B cell (primary cell): ENCODE data around the gene LIMS2. TPM values are rescaled to one million over a fixed set of nuclear protein-coding genes. Genes with fewer than 3 reads are reported as not detected.

Experiments used
- ATAC-seq: fragments of 200-7000 bp; cut with Tn5 transposase; one replicate; pipeline ENCODE4 v1.10.0; 2021; ENCODE audit warnings: low read depth, mild to moderate bottlenecking, moderate number of reproducible peaks, moderate library complexity
- CTCF ChIA-PET: fragments of 350-600 bp; sonication (Branson Sonifier 250); formaldehyde crosslinking; loops from one replicate; lab custom pipeline; 2021; ENCODE audit warnings: antibody characterized with exemption, inconsistent platforms; lab: Charles Lee
- POLR2A ChIA-PET: fragments of 350-600 bp; sonication (Branson Sonifier 250); formaldehyde crosslinking; loops from one replicate; lab custom pipeline; 2021; ENCODE audit warnings: antibody characterized with exemption; lab: Charles Lee
- DNase-seq: peaks from one replicate; pipeline ENCODE4 v3.0.0; 2013
- H2AFZ ChIP-seq: 2 replicates; pipeline ENCODE4 v1.6.1; 2012; ENCODE audit warnings: mild to moderate bottlenecking, low read depth, low read length; ENCODE audit not compliant: insufficient read depth, poor library complexity, severe bottlenecking
- H3K27ac ChIP-seq, 2 donors: 1 replicate in 1 of 2; 2 replicates in 1 of 2; pipeline ENCODE4 v1.5.1; 2012 to 2013; ENCODE audit warnings: low read length in 2 of 2, mild to moderate bottlenecking in 2 of 2, moderate library complexity in 1 of 2
- H3K27me3 ChIP-seq, 4 experiments: fragments of 200-600 bp in 1 of 4; sonication (generic) in 1 of 4; replicated peaks in 1 of 4; 1 replicate in 2 of 4; 2 replicates in 2 of 4; pipeline versions ENCODE4 v1.6.1 to v1.7.0; 2013 to 2016; ENCODE audit warnings: low read length in 3 of 4, mild to moderate bottlenecking in 2 of 4, mixed read lengths in 1 of 4, moderate library complexity in 1 of 4; ENCODE audit not compliant: insufficient read depth in 4 of 4, control insufficient read depth in 3 of 4; ENCODE audit errors: control extremely low read depth in 1 of 4
- H3K36me3 ChIP-seq, 2 experiments: replicated peaks in 1 of 2; 1 replicate in 1 of 2; 2 replicates in 1 of 2; pipeline versions ENCODE4 v1.6.1 to v1.7.1; 2013; ENCODE audit warnings: low read length in 1 of 2; ENCODE audit not compliant: insufficient read depth in 2 of 2, control insufficient read depth in 1 of 2; ENCODE audit errors: control extremely low read depth in 1 of 2, extremely low read depth in 1 of 2
- H3K4me1 ChIP-seq, 2 donors: fragments of 200-600 bp in 1 of 2; sonication (generic) in 1 of 2; 1 replicate in 1 of 2; 2 replicates in 1 of 2; pipeline versions ENCODE4 v1.5.1 to v1.6.1; 2013 to 2017; ENCODE audit warnings: low read length in 2 of 2; ENCODE audit not compliant: control insufficient read depth in 2 of 2, insufficient read depth in 2 of 2
- H3K4me2 ChIP-seq: replicated peaks from 2 replicates; pipeline ENCODE3; 2012; ENCODE audit warnings: mild to moderate bottlenecking, low read depth, low read length; ENCODE audit not compliant: poor library complexity, severe bottlenecking
- H3K4me3 ChIP-seq, 5 experiments: fragments of 200-600 bp in 1 of 5; sonication (generic) in 1 of 5; 1 replicate in 3 of 5; 2 replicates in 2 of 5; pipeline versions ENCODE4 v1.5.1 to v1.7.0; 2011 to 2016; ENCODE audit warnings: low read length in 4 of 5, mild to moderate bottlenecking in 4 of 5, low read depth in 2 of 5, control low read depth in 1 of 5, moderate library complexity in 1 of 5; ENCODE audit not compliant: insufficient read depth in 1 of 5; ENCODE audit errors: control extremely low read depth in 1 of 5, extremely low read depth in 1 of 5
- H3K79me2 ChIP-seq: fragments of 200-600 bp; sonication (generic); one replicate; pipeline ENCODE4 v1.6.0; 2016; ENCODE audit warnings: low read length; ENCODE audit not compliant: control insufficient read depth, insufficient read depth
- H3K9ac ChIP-seq: fragments of 200-600 bp; sonication (generic); 2 replicates; pipeline ENCODE4 v1.6.1; 2017; ENCODE audit warnings: mild to moderate bottlenecking, low read length, moderate library complexity
- H3K9me3 ChIP-seq, 3 donors: one replicate each; pipeline versions ENCODE4 v1.6.1 to v1.7.1; 2013; ENCODE audit warnings: low read length in 2 of 3; ENCODE audit not compliant: control insufficient read depth in 2 of 3, insufficient read depth in 1 of 3; ENCODE audit errors: control extremely low read depth in 1 of 3
- H4K20me1 ChIP-seq: 2 replicates; pipeline ENCODE4 v1.6.0; 2012; ENCODE audit warnings: mild to moderate bottlenecking, low read length; ENCODE audit not compliant: insufficient read depth, control insufficient read depth, poor library complexity, severe bottlenecking
- H3K27ac Mint-ChIP-seq: one replicate; pipeline ENCODE4 v1.8.0; 2021; ENCODE audit warnings: mixed read lengths
- H3K27me3 Mint-ChIP-seq: one replicate; pipeline ENCODE4 v1.8.0; 2021; ENCODE audit warnings: mixed read lengths
- H3K4me1 Mint-ChIP-seq: one replicate; pipeline ENCODE4 v1.8.0; 2021; ENCODE audit warnings: mixed read lengths
- H3K4me3 Mint-ChIP-seq: one replicate; pipeline ENCODE4 v1.8.0; 2021; ENCODE audit warnings: mixed read lengths
- H3K9me3 Mint-ChIP-seq: one replicate; pipeline ENCODE4 v1.8.0; 2022; ENCODE audit warnings: mixed read lengths; ENCODE audit not compliant: insufficient read depth
- CTCF ChIP-seq: fragments of 200-600 bp; IDR thresholded peaks from one replicate; pipeline ENCODE4 v1.8.0; 2022; ENCODE audit warnings: antibody characterized with exemption, mild to moderate bottlenecking
- EZH2 ChIP-seq: IDR thresholded peaks from 2 replicates; pipeline ENCODE4 v1.6.1; 2012; ENCODE audit warnings: borderline replicate concordance, low read depth, mild to moderate bottlenecking, moderate library complexity, low read length; ENCODE audit not compliant: insufficient read depth, poor library complexity, severe bottlenecking
- WGBS: methylation state at CpG from one replicate; pipeline ENCODE4 v1.1.5; 2013; ENCODE audit warnings: missing lambda C conversion rate; ENCODE audit not compliant: insufficient coverage; 5-methylcytosine and 5-hydroxymethylcytosine counted together
- intact Hi-C: fragments of 100-400 bp; cut with micrococcal nuclease; formaldehyde crosslinking; loops from one replicate; pipeline ENCODE4 v1.10.0; 2022
- polyA plus RNA-seq: library from polyadenylated mRNA; depleted of rRNA; stranded (reverse); fragments of >200 nt; gene quantifications from 2 replicates; pipeline ENCODE4 v1.2.3, GENCODE V29; 2012
- total RNA-seq, 2 donors: library from RNA; stranded (reverse); fragments of 120-200 nt in 1 of 2; gene quantifications; 1 replicate in 1 of 2; 2 replicates in 1 of 2; pipeline versions ENCODE4 v1.2.3 to v1.2.4, GENCODE V29; 2013 to 2022

The LIMS2 gene
- total and polyA plus RNA-seq, 2 donors (not counting 1 experiment from before 2014, with no cell fraction given): 6.7 to 32.2 TPM

- H3K4me1 Mint-ChIP-seq: peaks cover 19% of the 10 kb centered on the region
- Histone ChIP-seq H2AFZ (no peak overlapping the region), H3K4me3 (no peak overlapping the region), H3K4me2 (no peak overlapping the region), H3K27me3 (peaks cover 0 to 37% (median 23%) of the 10 kb centered on the region in 4 experiments), H3K9me3 (peaks cover 0 to 3% (median 0%) of the 10 kb centered on the region in 3 donors), H3K36me3 (no peaks in the 10 kb centered on the region), H3K9ac (no peak overlapping the region), H3K79me2 (no peaks in the 10 kb centered on the region), H3K27ac (no peak overlapping the region), H4K20me1 (no peaks in the 10 kb centered on the region), H3K4me1 (peaks cover 12 to 28% of the 10 kb centered on the region in 2 donors)
- 86% methylated on average over 1 of the region's 2 CpGs for WGBS
- POLR2A ChIA-PET: interaction anchor here (0.7 kb wide), 1 partner anchor 191 kb away, joined by 3 read pairs; no protein-coding TSS in a partner anchor
- TF ChIP-seq EZH2 (no peak), CTCF (no peak)
- no peaks in the 10 kb centered on the region for H3K9me3 Mint-ChIP-seq
- no peak overlapping the region for H3K4me3 Mint-ChIP-seq
- H3K27ac Mint-ChIP-seq: no peak overlapping the region
- no peak for ATAC-seq
- intact Hi-C loops: no loop called here
- no peak for DNase-seq
- peaks cover 34% of the 10 kb centered on the region for H3K27me3 Mint-ChIP-seq
- CTCF ChIA-PET: no interaction called here
Measured at GRCh38 chr2:127676906-127677305, 1.6 kb upstream of the LIMS2 start.
